SU-DHL-6 (cell line): ENCODE data around the gene SP7.

Experiments used
- H2AFZ ChIP-seq: fragments of 200-600 bp; sonication (generic); 2 replicates; pipeline ENCODE4 v1.6.1; 2014; ENCODE audit warnings: low read depth, mild to moderate bottlenecking, moderate library complexity, mixed read lengths, antibody characterized with exemption, low read length; ENCODE audit not compliant: severe bottlenecking
- H3F3A ChIP-seq: fragments of 200-600 bp; shearing (Covaris generic); 2 replicates; pipeline ENCODE4 v1.6.0; 2016; ENCODE audit warnings: antibody characterized with exemption, mild to moderate bottlenecking; ENCODE audit not compliant: insufficient read depth
- H3K27ac ChIP-seq: fragments of 200-600 bp; sonication (generic); 2 replicates; pipeline ENCODE4 v1.5.1; 2016; ENCODE audit warnings: low read depth, mild to moderate bottlenecking, low read length, moderate library complexity, mixed read lengths
- H3K27me3 ChIP-seq: fragments of 200-600 bp; sonication (generic), shearing (Covaris generic); 2 replicates; pipeline ENCODE4 v1.6.0; 2014; ENCODE audit warnings: mild to moderate bottlenecking, low read length
- H3K36me3 ChIP-seq: fragments of 200-600 bp; sonication (generic); 2 replicates; pipeline ENCODE4 v1.6.1; 2014; ENCODE audit warnings: mild to moderate bottlenecking, low read length, mixed read lengths
- H3K4me2 ChIP-seq: fragments of 300-600, 200-600 bp; shearing (Covaris generic), sonication (generic); 2 replicates; pipeline ENCODE4 v1.6.0; 2014; ENCODE audit warnings: low read length, low read depth, mild to moderate bottlenecking; ENCODE audit not compliant: poor library complexity, severe bottlenecking
- H3K4me3 ChIP-seq: fragments of 200-600 bp; sonication (generic); 2 replicates; pipeline ENCODE4 v1.5.1; 2014; ENCODE audit warnings: antibody characterized with exemption, low read length, mild to moderate bottlenecking, mixed read lengths; ENCODE audit not compliant: insufficient read depth, poor library complexity, severe bottlenecking
- H3K79me2 ChIP-seq: fragments of 200-600 bp; sonication (generic); 2 replicates; pipeline ENCODE4 v1.6.1; 2014; ENCODE audit warnings: mild to moderate bottlenecking, low read length, moderate library complexity; ENCODE audit not compliant: insufficient read depth
- H3K9ac ChIP-seq: fragments of 200-600 bp; sonication (generic); 2 replicates; pipeline ENCODE4 v1.7.0; 2014; ENCODE audit warnings: mild to moderate bottlenecking, low read length
- H3K9me2 ChIP-seq: fragments of 200-600 bp; sonication (generic); replicated peaks from 2 replicates; pipeline ENCODE4 v1.6.1; 2014; ENCODE audit warnings: low read length; ENCODE audit not compliant: insufficient read depth
- H3K9me3 ChIP-seq: fragments of 200-600 bp; sonication (generic); 2 replicates; pipeline ENCODE4 v1.6.1; 2014; ENCODE audit warnings: low read length, mixed read lengths; ENCODE audit not compliant: insufficient read depth
- H4K20me1 ChIP-seq: fragments of 200-600 bp; sonication (generic); 2 replicates; pipeline ENCODE4 v1.6.1; 2014; ENCODE audit warnings: low read depth, mild to moderate bottlenecking, antibody characterized with exemption, low read length, moderate library complexity, mixed read lengths
- CTCF ChIP-seq: fragments of 200-600 bp; sonication (generic); IDR thresholded peaks from one replicate; pipeline ENCODE4 v1.5.1; 2017; ENCODE audit warnings: antibody characterized with exemption, mild to moderate bottlenecking, low read length, moderate library complexity; ENCODE audit not compliant: insufficient read depth, poor library complexity, severe bottlenecking
- EZH2phosphoT487 ChIP-seq: fragments of 200-600 bp; sonication (generic), shearing (Covaris generic); conservative IDR thresholded peaks from 2 replicates; pipeline ENCODE4 v1.6.1; 2018; ENCODE audit warnings: mild to moderate bottlenecking, antibody characterized with exemption, low read length, moderate library complexity, mixed read lengths

SP7 gene

GRCh38 chr12:53340398-53340797, 4.2 kb upstream of the SP7 start:
- no peaks in the 10 kb centered on the region for H4K20me1 ChIP-seq
- H3K9ac ChIP-seq: no peak overlapping the region
- no peak overlapping the region for H3K4me3 ChIP-seq
- H3F3A ChIP-seq: 0 out of 2 replicates have a peak, but pooled peaks cover 6% of the 10 kb centered on the region
- no peaks in the 10 kb centered on the region for H3K36me3 ChIP-seq
- H2AFZ ChIP-seq: no peak overlapping the region
- H3K9me3 ChIP-seq: no peaks in the 10 kb centered on the region
- H3K27me3 ChIP-seq: no peaks in the 10 kb centered on the region
- H3K9me2 ChIP-seq: no peaks in the 10 kb centered on the region
- TF ChIP-seq CTCF: no peak
- TF ChIP-seq EZH2phosphoT487: no peak
- no peak overlapping the region for H3K27ac ChIP-seq
- H3K4me2 ChIP-seq: no peak overlapping the region
- H3K79me2 ChIP-seq: no peaks in the 10 kb centered on the region

- no peak overlapping the region for H3K4me2 ChIP-seq
- no peak for TF ChIP-seq CTCF
- TF ChIP-seq EZH2phosphoT487: no peak
- no peak overlapping the region for H3K27ac ChIP-seq
- no peak overlapping the region for H3K9ac ChIP-seq
- H3K27me3 ChIP-seq: no peaks in the 10 kb centered on the region
- H3K9me3 ChIP-seq: no peaks in the 10 kb centered on the region
- H2AFZ ChIP-seq: no peak overlapping the region
- no peaks in the 10 kb centered on the region for H3F3A ChIP-seq
- no peaks in the 10 kb centered on the region for H3K9me2 ChIP-seq
- no peaks in the 10 kb centered on the region for H4K20me1 ChIP-seq
- H3K4me3 ChIP-seq: no peak overlapping the region
- no peaks in the 10 kb centered on the region for H3K79me2 ChIP-seq
- H3K36me3 ChIP-seq: no peaks in the 10 kb centered on the region
Observed at GRCh38 chr12:53338916-53339315, 2.8 kb upstream of the SP7 start.

- no peak for TF ChIP-seq EZH2phosphoT487
- TF ChIP-seq CTCF: no peak
- Histone ChIP-seq H3K4me2 (no peak overlapping the region), H3K9me2 (no peaks in the 10 kb centered on the region), H2AFZ (no peak overlapping the region), H3K36me3 (no peaks in the 10 kb centered on the region), H3K27me3 (no peaks in the 10 kb centered on the region), H3K27ac (no peak overlapping the region), H3K79me2 (no peaks in the 10 kb centered on the region), H3F3A (no peaks in the 10 kb centered on the region), H3K9ac (no peak overlapping the region), H3K9me3 (no peaks in the 10 kb centered on the region), H3K4me3 (no peak overlapping the region), H4K20me1 (no peaks in the 10 kb centered on the region)
Observed at GRCh38 chr12:53338017-53338416, 1.9 kb upstream of the SP7 start.

GRCh38 chr12:53334822-53335221, 1.3 kb downstream of the SP7 start:
- H3K27ac ChIP-seq: no peak overlapping the region
- no peak overlapping the region for H2AFZ ChIP-seq
- no peaks in the 10 kb centered on the region for H3K27me3 ChIP-seq
- H3K4me3 ChIP-seq: no peak overlapping the region
- no peaks in the 10 kb centered on the region for H3K9me3 ChIP-seq
- TF ChIP-seq EZH2phosphoT487: no peak
- no peak for TF ChIP-seq CTCF
- H3K9me2 ChIP-seq: no peaks in the 10 kb centered on the region
- H3K79me2 ChIP-seq: no peaks in the 10 kb centered on the region
- no peaks in the 10 kb centered on the region for H3K36me3 ChIP-seq
- no peaks in the 10 kb centered on the region for H3F3A ChIP-seq
- no peaks in the 10 kb centered on the region for H4K20me1 ChIP-seq
- H3K9ac ChIP-seq: no peak overlapping the region
- no peak overlapping the region for H3K4me2 ChIP-seq
